CD14-positive monocyte (primary cell): ENCODE data around the gene IL1R2. TPM values are rescaled to one million over a fixed set of nuclear protein-coding genes. Genes with fewer than 3 reads are reported as not detected.

Experiments used
- DNase-seq, 3 donors: peaks; one replicate each; pipeline ENCODE4 v3.0.0-alpha.2; 2011 to 2022
- H2AFZ ChIP-seq: 2 replicates; pipeline ENCODE4 v1.6.0; 2012; ENCODE audit warnings: mild to moderate bottlenecking, low read depth, low read length, inconsistent platforms; ENCODE audit not compliant: insufficient read depth, poor library complexity, severe bottlenecking
- H3K27ac ChIP-seq, 2 donors: 1 replicate in 1 of 2; 2 replicates in 1 of 2; pipeline ENCODE4 v1.5.1; 2012 to 2013; ENCODE audit warnings: low read length in 2 of 2, control low read depth in 1 of 2, inconsistent platforms in 1 of 2, low read depth in 1 of 2, mild to moderate bottlenecking in 1 of 2
- H3K27me3 ChIP-seq, 2 donors: one replicate each; pipeline versions ENCODE4 v1.6.0 to v1.6.1; 2011 to 2013; ENCODE audit warnings: low read length in 2 of 2; ENCODE audit not compliant: control insufficient read depth in 2 of 2, insufficient read depth in 2 of 2
- H3K36me3 ChIP-seq, 2 donors: replicated peaks in 1 of 2; 1 replicate in 1 of 2; 2 replicates in 1 of 2; pipeline versions ENCODE4 v1.5.1 to v1.6.1; 2012 to 2013; ENCODE audit warnings: low read length in 2 of 2, control low read depth in 1 of 2, inconsistent platforms in 1 of 2, mild to moderate bottlenecking in 1 of 2; ENCODE audit not compliant: insufficient read depth in 2 of 2, control insufficient read depth in 1 of 2
- H3K4me1 ChIP-seq, 2 donors: 1 replicate in 1 of 2; 2 replicates in 1 of 2; pipeline versions ENCODE4 v1.5.1 to v1.6.1; 2012 to 2013; ENCODE audit warnings: low read length in 2 of 2, control low read depth in 1 of 2, inconsistent platforms in 1 of 2, mild to moderate bottlenecking in 1 of 2, moderate library complexity in 1 of 2; ENCODE audit not compliant: insufficient read depth in 2 of 2, control insufficient read depth in 1 of 2
- H3K4me2 ChIP-seq: replicated peaks from 2 replicates; pipeline ENCODE3; 2012; ENCODE audit warnings: low read length, moderate library complexity, mild to moderate bottlenecking; ENCODE audit not compliant: poor library complexity, severe bottlenecking; ENCODE audit errors: extremely low read depth
- H3K4me3 ChIP-seq, 3 experiments: fragments of 200-600 bp in 1 of 3; sonication (generic) in 1 of 3; replicated peaks in 1 of 3; 1 replicate in 2 of 3; 2 replicates in 1 of 3; pipeline ENCODE4 v1.5.1; 2011 to 2013; ENCODE audit warnings: low read length in 3 of 3, mild to moderate bottlenecking in 3 of 3, control low read depth in 2 of 3, low read depth in 2 of 3, inconsistent platforms in 1 of 3, moderate library complexity in 1 of 3
- H3K79me2 ChIP-seq: 2 replicates; pipeline ENCODE4 v1.6.0; 2012; ENCODE audit warnings: mild to moderate bottlenecking, control low read depth, inconsistent platforms, low read length, moderate library complexity; ENCODE audit not compliant: insufficient read depth
- H3K9ac ChIP-seq: 2 replicates; pipeline ENCODE4 v1.6.0; 2017; ENCODE audit warnings: low read length, mild to moderate bottlenecking; ENCODE audit not compliant: insufficient read depth, poor library complexity, severe bottlenecking
- H3K9me3 ChIP-seq, 2 donors: replicated peaks in 1 of 2; 1 replicate in 1 of 2; 2 replicates in 1 of 2; pipeline versions ENCODE4 v1.5.1 to v1.6.1; 2012 to 2013; ENCODE audit warnings: low read length in 2 of 2, control low read depth in 1 of 2; ENCODE audit not compliant: control insufficient read depth in 1 of 2, insufficient read depth in 1 of 2
- H4K20me1 ChIP-seq: 2 replicates; pipeline ENCODE4 v1.6.0; 2012; ENCODE audit warnings: mild to moderate bottlenecking, low read length, control low read depth, moderate library complexity; ENCODE audit not compliant: insufficient read depth
- H3K27ac Mint-ChIP-seq, 7 donors: one replicate each; pipeline ENCODE4 v1.8.0; 2020; ENCODE audit warnings: mild to moderate bottlenecking in 7 of 7, mixed read lengths in 7 of 7, moderate library complexity in 6 of 7, inconsistent platforms in 2 of 7
- H3K27me3 Mint-ChIP-seq, 3 donors: one replicate each; pipeline ENCODE4 v1.8.0; 2021 to 2022; ENCODE audit warnings: low read depth in 3 of 3, mild to moderate bottlenecking in 3 of 3, mixed read lengths in 3 of 3, moderate library complexity in 3 of 3, inconsistent platforms in 1 of 3
- H3K36me3 Mint-ChIP-seq, 2 donors: one replicate each; pipeline ENCODE4 v1.8.0; 2020; ENCODE audit warnings: mixed read lengths in 2 of 2, inconsistent platforms in 1 of 2, mild to moderate bottlenecking in 1 of 2
- H3K4me1 Mint-ChIP-seq: one replicate; pipeline ENCODE4 v1.8.0; 2020; ENCODE audit warnings: mild to moderate bottlenecking, mixed read lengths
- H3K4me3 Mint-ChIP-seq, 2 donors: one replicate each; pipeline ENCODE4 v1.8.0; 2020; ENCODE audit warnings: mild to moderate bottlenecking in 2 of 2, mixed read lengths in 2 of 2, moderate library complexity in 1 of 2
- H3K9me3 Mint-ChIP-seq, 7 donors: one replicate each; pipeline ENCODE4 v1.8.0; 2020 to 2022; ENCODE audit warnings: mixed read lengths in 7 of 7, mild to moderate bottlenecking in 6 of 7, moderate library complexity in 6 of 7, inconsistent platforms in 2 of 7
- WGBS: methylation state at CpG from one replicate; pipeline ENCODE4 v1.1.5; 2013; ENCODE audit warnings: missing lambda C conversion rate; ENCODE audit not compliant: insufficient coverage; 5-methylcytosine and 5-hydroxymethylcytosine counted together
- intact Hi-C, 2 donors: fragments of 100-400 bp; cut with micrococcal nuclease; formaldehyde crosslinking; loops; one replicate each; pipeline versions ENCODE4 v1.15.0 to v1.15.1; 2023
- polyA plus RNA-seq, 3 donors: library from polyadenylated mRNA; depleted of rRNA in 1 of 3; unstranded in 2 of 3; stranded (reverse) in 1 of 3; fragments of 300-500 nt in 2 of 3; fragments of >200 nt in 1 of 3; fragmentation: Illumina TruSeq in 2 of 3; gene quantifications; 1 replicate in 2 of 3; 2 replicates in 1 of 3; pipeline ENCODE4 v1.2.3, GENCODE V29; 2012 to 2021
- TF ChIP-seq, protein P1 (sequence below): fragments of 200-600 bp; IDR thresholded peaks from one replicate; pipeline ENCODE4 v1.8.0; 2022; ENCODE audit warnings: antibody characterized with exemption, mild to moderate bottlenecking

IL1R2 gene
- polyA plus RNA-seq, 3 donors: 5.9 to 12.0 (median 6.2) TPM

DNA sequence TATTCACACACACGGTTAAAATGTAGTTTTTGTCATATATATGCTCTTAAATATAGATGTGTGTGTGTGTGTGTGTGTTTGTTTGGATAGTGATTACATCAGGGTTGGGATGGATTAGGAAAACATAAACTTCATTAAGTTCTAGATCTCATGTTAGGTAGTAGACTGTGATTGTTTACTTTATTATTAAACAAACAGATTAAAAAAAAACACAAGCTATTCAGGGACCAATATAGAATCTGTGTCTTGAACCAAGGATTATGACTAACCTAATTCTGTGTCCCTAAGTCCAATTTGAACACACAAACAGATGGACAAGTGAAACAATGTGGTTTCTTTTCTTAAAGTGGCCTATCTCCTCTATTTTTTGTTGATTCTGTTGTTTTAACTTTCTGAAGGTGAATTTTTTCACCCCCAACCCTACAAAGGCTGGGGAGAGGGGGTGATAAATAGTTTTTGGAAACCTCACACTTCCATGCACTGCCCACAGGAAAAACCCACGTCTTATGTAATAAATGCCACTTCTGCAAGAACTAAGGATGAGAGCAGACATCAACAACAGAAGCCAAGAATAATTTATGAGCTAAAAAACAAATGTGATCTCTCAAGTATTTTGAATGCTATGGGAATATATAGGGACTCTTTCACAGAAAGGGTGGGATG lies 40.7 kb downstream of the IL1R2 start:
- peak in 1 of 3 donors; percentile 39 for DNase-seq
- Histone ChIP-seq H3K27me3 (no peaks in the 10 kb centered on the region), H3K27ac (peak overlapping the region; percentile 80 to 85), H3K9ac (no peak overlapping the region), H3K36me3 (no peaks in the 10 kb centered on the region), H3K4me2 (peak overlapping the region; percentile 68), H3K9me3 (no peaks in the 10 kb centered on the region), H4K20me1 (no peaks in the 10 kb centered on the region), H3K4me1 (peaks cover 48 to 60% of the 10 kb centered on the region in 2 donors), H3K79me2 (no peaks in the 10 kb centered on the region), H2AFZ (no peak overlapping the region), H3K4me3 (peak overlapping the region in 1 of 3 experiments; percentile 62)
- Mint-ChIP-seq H3K4me3 (peak overlapping the region in 1 of 2 donors; percentile 87), H3K9me3 (peaks cover 0 to 7% (median 0%) of the 10 kb centered on the region in 7 donors), H3K27me3 (peaks cover 0 to 3% (median 0%) of the 10 kb centered on the region in 3 donors), H3K36me3 (peaks cover 3 to 7% of the 10 kb centered on the region in 2 donors), H3K27ac (peak overlapping the region; percentile 92 to 100 (median 98)), H3K4me1 (peaks cover 53% of the 10 kb centered on the region)
- TF ChIP-seq, protein P1, sequence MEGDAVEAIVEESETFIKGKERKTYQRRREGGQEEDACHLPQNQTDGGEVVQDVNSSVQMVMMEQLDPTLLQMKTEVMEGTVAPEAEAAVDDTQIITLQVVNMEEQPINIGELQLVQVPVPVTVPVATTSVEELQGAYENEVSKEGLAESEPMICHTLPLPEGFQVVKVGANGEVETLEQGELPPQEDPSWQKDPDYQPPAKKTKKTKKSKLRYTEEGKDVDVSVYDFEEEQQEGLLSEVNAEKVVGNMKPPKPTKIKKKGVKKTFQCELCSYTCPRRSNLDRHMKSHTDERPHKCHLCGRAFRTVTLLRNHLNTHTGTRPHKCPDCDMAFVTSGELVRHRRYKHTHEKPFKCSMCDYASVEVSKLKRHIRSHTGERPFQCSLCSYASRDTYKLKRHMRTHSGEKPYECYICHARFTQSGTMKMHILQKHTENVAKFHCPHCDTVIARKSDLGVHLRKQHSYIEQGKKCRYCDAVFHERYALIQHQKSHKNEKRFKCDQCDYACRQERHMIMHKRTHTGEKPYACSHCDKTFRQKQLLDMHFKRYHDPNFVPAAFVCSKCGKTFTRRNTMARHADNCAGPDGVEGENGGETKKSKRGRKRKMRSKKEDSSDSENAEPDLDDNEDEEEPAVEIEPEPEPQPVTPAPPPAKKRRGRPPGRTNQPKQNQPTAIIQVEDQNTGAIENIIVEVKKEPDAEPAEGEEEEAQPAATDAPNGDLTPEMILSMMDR: no peak
- intact Hi-C loops: no loop called here
- no CpG with 5 or more reads among the region's 2 CpGs for WGBS

DNA sequence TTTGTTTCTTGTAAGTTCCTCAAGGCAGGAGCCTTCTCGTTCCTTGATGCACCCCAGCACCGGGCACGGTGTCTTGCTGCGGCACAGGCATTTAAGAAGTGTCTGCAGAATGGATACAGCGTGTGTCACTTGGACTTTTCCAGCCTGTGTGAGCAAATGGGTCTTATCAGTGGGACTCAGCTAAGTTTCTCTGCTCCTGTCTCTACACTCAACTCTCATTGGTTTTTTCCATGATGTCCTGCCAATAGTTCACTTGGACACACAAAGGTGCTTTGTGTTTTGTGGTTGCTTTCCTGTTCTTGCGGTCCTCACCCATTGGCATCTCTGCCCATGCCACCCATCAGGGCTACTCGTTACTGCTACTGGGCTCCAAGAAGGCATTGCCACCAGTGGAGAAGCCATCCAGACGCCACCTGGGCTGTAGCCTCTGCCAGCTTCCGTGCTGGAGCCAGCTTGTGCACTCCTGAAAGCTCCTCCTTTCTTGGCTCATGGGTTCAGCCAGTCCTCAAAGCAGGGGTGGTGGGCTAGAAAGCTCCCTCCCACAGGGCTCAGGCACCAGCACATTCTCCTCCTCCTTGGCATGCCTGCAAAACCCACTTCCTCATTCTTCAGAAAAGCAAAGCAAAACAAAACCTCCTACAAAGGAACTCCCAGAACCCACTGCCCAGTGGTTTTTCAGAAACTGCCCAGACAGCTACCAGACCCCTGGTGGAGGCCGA lies 41.4 kb downstream of the IL1R2 start:
- H2AFZ ChIP-seq: peak overlapping the region; percentile 52
- H4K20me1 ChIP-seq: no peaks in the 10 kb centered on the region
- H3K36me3 ChIP-seq: no peaks in the 10 kb centered on the region
- H3K27ac ChIP-seq: peak overlapping the region; percentile 80 to 85
- WGBS: 31% methylated on average over 8 of the region's 10 CpGs
- H3K4me1 ChIP-seq: peaks cover 52 to 64% of the 10 kb centered on the region in 2 donors
- peaks cover 58% of the 10 kb centered on the region for H3K4me1 Mint-ChIP-seq
- H3K9me3 ChIP-seq: no peaks in the 10 kb centered on the region
- peak overlapping the region; percentile 68 for H3K4me2 ChIP-seq
- H3K9me3 Mint-ChIP-seq: peaks cover 0 to 7% (median 0%) of the 10 kb centered on the region in 7 donors
- TF ChIP-seq, protein P1: no peak
- H3K27me3 Mint-ChIP-seq: peaks cover 0 to 3% (median 0%) of the 10 kb centered on the region in 3 donors
- peaks cover 3 to 4% of the 10 kb centered on the region in 2 donors for H3K36me3 Mint-ChIP-seq
- intact Hi-C loops: no loop called here
- peak; percentile 74 to 86 (median 79) for DNase-seq
- peak overlapping the region in 1 of 3 experiments; percentile 62 for H3K4me3 ChIP-seq
- H3K27ac Mint-ChIP-seq: peak overlapping the region; percentile 92 to 100 (median 98)
- H3K27me3 ChIP-seq: no peaks in the 10 kb centered on the region
- peak overlapping the region; percentile 69 to 87 for H3K4me3 Mint-ChIP-seq
- H3K79me2 ChIP-seq: no peaks in the 10 kb centered on the region
- peak overlapping the region; percentile 43 for H3K9ac ChIP-seq
